Prostate gland (tissue), 2 donors: ENCODE measurements around the gene SLC4A1. TPM values are rescaled to one million over a fixed set of nuclear protein-coding genes. Genes with fewer than 3 reads are reported as not detected.

ENCODE experiments used
- DNase-seq: peaks from one replicate; pipeline ENCODE4 v3.0.0-alpha.2; 2019; ENCODE audit warnings: low spot score
- H3K27ac ChIP-seq, 2 donors: fragments of 200-600 bp; sonication (generic); 2 replicates each; pipeline ENCODE4 v1.5.1; 2017 to 2019
- H3K27me3 ChIP-seq: fragments of 200-600 bp; sonication (generic); replicated peaks from 2 replicates; pipeline ENCODE4 v1.5.1; 2019; ENCODE audit not compliant: insufficient read depth
- H3K36me3 ChIP-seq, 2 donors: fragments of 200-600 bp; sonication (generic); 1 replicate in 1 of 2; 2 replicates in 1 of 2; pipeline versions ENCODE4 v1.5.1 to v1.8.1; 2017 to 2019
- H3K4me1 ChIP-seq: fragments of 200-600 bp; sonication (generic); replicated peaks from 2 replicates; pipeline ENCODE4 v1.5.1; 2019
- H3K4me3 ChIP-seq, 2 donors: fragments of 200-600 bp; sonication (generic); 2 replicates each; pipeline ENCODE4 v1.5.1; 2017 to 2019
- H3K9me3 ChIP-seq: fragments of 200-600 bp; sonication (generic); 2 replicates; pipeline ENCODE4 v1.5.1; 2017
- POLR2A ChIP-seq: fragments of 450-650 bp; IDR thresholded peaks from one replicate; pipeline ENCODE4 v1.6.1; 2016; ENCODE audit warnings: antibody characterized with exemption, mild to moderate bottlenecking
- POLR2AphosphoS5 ChIP-seq: sonication (generic); formaldehyde crosslinking; IDR thresholded peaks from one replicate; pipeline ENCODE4 v1.6.1; 2017; ENCODE audit warnings: antibody characterized with exemption
- WGBS: methylation state at CpG from one replicate; pipeline ENCODE4 v1.1.5; 2018; 5-methylcytosine and 5-hydroxymethylcytosine counted together
- intact Hi-C: fragments of 100-400 bp; cut with DNase I; formaldehyde crosslinking; loops from one replicate; pipeline ENCODE4 v1.14.2; 2022
- total RNA-seq, 2 donors: library from RNA; depleted of rRNA; stranded (reverse); fragments of >200 nt; gene quantifications; one replicate each; pipeline ENCODE4 v1.1.0, GENCODE V29; 2016
- TF ChIP-seq, protein P1 (sequence below), 4 experiments: fragments of 200-600 bp in 2 of 4; fragments of 450-650 bp in 2 of 4; sonication (generic) in 2 of 4; IDR thresholded peaks; 1 replicate in 3 of 4; 2 replicates in 1 of 4; pipeline ENCODE4 v1.5.1; 2016 to 2019; ENCODE audit warnings: antibody characterized with exemption in 4 of 4, mild to moderate bottlenecking in 2 of 4, moderate library complexity in 2 of 4

SLC4A1 gene
- total RNA-seq, 2 donors from 2014 or later = 0.51 TPM; not detected in 1

DNA sequence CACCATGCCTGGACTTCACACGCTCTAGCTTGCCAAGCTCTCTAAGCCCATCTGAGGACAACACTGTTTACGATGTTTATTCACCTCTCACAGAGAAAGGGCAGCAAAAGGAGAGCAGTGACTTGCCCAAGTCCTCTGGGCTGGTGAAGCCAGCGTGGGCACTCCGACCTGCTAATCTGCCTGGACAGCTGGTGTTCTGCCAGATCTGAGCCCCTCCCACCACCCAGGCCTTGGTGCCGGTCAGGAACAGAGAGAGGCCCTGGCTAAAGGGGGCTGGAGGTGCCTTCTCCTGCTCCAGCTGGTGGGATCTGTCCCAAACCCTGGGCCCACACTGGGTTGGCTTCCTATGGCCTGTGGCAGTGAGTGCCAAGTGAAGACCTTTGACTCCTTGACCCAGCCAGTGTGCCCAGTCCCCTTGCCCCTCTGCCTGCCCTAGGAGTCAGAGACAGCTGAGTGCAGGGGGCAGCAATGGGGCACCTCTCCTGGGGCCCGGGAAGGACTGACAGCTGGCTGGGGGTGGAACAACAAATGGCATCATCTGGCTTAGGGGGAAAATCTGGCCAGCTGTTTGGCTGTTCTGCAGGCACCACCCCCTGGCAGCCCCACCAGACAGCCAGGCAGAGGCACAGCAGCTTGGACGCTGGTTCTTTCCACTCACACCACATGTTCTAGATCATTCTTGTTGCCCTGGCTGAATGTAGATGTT lies 1.8 kb upstream of the SLC4A1 start:
- Histone ChIP-seq H3K4me3 (no peak overlapping the region), H3K4me1 (no peaks in the 10 kb centered on the region), H3K27ac (no peak overlapping the region), H3K9me3 (no peaks in the 10 kb centered on the region), H3K36me3 (no peaks in the 10 kb centered on the region), H3K27me3 (no peaks in the 10 kb centered on the region)
- no peak for DNase-seq
- intact Hi-C loops = no loop called here
- WGBS = 52% methylated on average over 7 of the region's 7 CpGs
- TF ChIP-seq, protein P1, sequence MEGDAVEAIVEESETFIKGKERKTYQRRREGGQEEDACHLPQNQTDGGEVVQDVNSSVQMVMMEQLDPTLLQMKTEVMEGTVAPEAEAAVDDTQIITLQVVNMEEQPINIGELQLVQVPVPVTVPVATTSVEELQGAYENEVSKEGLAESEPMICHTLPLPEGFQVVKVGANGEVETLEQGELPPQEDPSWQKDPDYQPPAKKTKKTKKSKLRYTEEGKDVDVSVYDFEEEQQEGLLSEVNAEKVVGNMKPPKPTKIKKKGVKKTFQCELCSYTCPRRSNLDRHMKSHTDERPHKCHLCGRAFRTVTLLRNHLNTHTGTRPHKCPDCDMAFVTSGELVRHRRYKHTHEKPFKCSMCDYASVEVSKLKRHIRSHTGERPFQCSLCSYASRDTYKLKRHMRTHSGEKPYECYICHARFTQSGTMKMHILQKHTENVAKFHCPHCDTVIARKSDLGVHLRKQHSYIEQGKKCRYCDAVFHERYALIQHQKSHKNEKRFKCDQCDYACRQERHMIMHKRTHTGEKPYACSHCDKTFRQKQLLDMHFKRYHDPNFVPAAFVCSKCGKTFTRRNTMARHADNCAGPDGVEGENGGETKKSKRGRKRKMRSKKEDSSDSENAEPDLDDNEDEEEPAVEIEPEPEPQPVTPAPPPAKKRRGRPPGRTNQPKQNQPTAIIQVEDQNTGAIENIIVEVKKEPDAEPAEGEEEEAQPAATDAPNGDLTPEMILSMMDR (IDR thresholded peaks at IDR 0.05) = no peak
- no peak for TF ChIP-seq POLR2A
- no peak for TF ChIP-seq POLR2AphosphoS5

DNA sequence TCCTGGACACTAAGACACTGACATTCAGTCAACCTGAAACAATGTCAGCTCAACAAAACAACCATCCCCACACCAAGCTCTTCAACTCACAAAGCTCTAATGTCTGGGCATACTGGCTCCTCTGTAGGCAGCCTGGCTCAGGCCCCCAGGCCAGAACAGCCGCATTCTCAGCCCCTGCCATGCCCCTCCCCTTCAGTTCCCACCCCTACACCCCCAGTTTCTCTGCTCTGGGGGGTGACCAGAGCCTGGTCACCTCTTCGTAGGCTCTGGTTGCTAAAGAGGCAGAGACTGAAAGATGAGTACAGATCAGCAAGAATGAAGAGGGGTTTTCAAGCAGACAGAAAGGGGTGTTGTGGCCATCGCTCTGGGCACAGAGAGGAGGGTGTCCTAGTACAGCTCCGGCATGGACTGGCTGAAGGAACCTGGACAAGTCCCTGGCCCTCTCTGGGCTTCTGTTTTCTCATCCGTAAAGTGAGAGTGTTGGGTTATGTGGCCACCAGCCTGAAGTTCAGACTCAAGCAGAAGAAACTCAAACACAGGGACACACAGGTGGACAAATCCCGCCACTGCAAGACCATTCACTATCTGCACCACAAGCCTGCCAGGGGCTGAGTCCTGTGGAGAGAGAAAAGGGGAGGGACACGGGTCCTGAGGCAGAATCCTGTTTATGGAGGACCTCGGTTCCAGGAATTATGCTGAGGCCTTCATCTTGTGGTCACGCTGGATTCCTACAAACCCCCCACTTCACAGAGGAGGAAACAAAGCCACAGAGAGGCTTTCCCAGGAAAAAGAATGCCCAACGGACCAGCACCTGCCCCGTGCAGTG lies 987 bp upstream of the SLC4A1 start:
- Histone ChIP-seq H3K9me3 (no peaks in the 10 kb centered on the region), H3K27ac (no peak overlapping the region), H3K36me3 (no peaks in the 10 kb centered on the region), H3K27me3 (no peaks in the 10 kb centered on the region), H3K4me1 (no peaks in the 10 kb centered on the region), H3K4me3 (no peak overlapping the region)
- no peak for DNase-seq
- no peak for TF ChIP-seq POLR2AphosphoS5
- TF ChIP-seq, protein P1 (IDR thresholded peaks at IDR 0.05) = no peak
- no peak for TF ChIP-seq POLR2A
- WGBS = 59% methylated on average over 11 of the region's 11 CpGs
- intact Hi-C loops = no loop called here

DNA sequence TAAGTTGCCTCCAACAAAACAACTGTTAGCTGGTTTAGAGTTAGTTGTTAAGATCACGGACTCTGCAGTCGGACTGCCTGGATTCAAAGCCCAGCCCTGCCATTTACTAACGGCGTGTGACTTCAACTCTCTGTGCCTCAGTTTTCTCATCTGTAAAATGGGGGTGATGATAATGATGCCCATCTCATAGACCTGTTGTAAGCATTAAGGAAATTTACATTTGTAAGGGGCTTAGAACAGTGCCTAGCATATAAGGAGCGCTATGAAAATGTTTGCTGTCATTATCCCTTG lies 825 bp downstream of the SLC4A1 start:
- no peak overlapping the region for H3K4me3 ChIP-seq
- WGBS = 82% methylated on average over 5 of the region's 5 CpGs
- intact Hi-C loops = no loop called here
- DNase-seq = no peak
- H3K9me3 ChIP-seq = no peaks in the 10 kb centered on the region
- H3K27me3 ChIP-seq = no peaks in the 10 kb centered on the region
- TF ChIP-seq POLR2A (no peak), POLR2AphosphoS5 (no peak)
- TF ChIP-seq, protein P1 (IDR thresholded peaks at IDR 0.05) = no peak
- H3K36me3 ChIP-seq = no peaks in the 10 kb centered on the region
- H3K4me1 ChIP-seq = no peaks in the 10 kb centered on the region
- H3K27ac ChIP-seq = no peak overlapping the region

DNA sequence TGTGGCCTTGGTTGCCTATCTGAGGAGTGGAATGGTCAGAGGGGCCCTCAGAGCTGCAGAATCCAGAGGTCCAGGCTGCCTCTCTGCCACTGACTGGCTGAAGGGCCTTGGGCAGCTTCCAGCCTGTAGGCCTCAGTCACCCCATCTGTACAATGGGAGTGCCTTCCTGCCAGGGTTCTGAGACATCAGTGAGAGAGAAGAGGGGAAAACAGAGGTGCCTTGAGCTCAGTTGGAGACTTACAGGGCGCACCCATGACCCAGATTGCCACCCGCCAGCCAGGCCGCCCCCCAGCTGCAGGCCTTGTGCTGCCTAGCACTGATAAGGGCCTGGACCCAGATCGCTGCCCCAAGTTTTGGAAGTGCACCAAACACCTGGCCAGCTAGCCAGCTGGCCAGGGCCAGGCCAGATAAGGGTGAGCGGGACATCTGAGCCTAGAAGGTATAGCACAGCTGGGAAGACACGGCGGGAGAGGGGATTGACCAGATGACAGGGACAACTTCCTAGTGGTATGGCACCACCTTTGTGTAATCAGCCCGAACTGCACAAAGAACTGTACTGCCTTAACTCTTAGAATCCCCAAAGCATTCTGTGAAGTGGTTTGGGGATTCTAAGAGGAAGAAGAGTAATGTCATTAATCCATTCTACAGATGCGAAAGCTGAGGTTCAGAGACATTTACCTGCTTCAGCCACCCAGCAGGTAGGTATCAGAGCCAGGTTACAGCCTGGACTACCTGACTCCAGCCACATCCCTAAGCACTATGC lies 1.4 kb downstream of the SLC4A1 start:
- Histone ChIP-seq H3K27me3 (no peaks in the 10 kb centered on the region), H3K4me3 (no peak overlapping the region), H3K36me3 (no peaks in the 10 kb centered on the region), H3K4me1 (no peaks in the 10 kb centered on the region), H3K9me3 (no peaks in the 10 kb centered on the region), H3K27ac (no peak overlapping the region)
- WGBS = 71% methylated on average over 9 of the region's 9 CpGs
- intact Hi-C loops = no loop called here
- DNase-seq = no peak
- TF ChIP-seq, protein P1 (IDR thresholded peaks at IDR 0.05) = no peak
- TF ChIP-seq POLR2AphosphoS5 (no peak), POLR2A (no peak)
